PC-9 (cell line): ENCODE data around the gene PRKCH.

ENCODE experiments used
- EZH2 ChIP-seq: fragments of 200-600 bp; sonication (generic); IDR thresholded peaks from 2 replicates; pipeline ENCODE4 v1.8.0; 2017; ENCODE audit warnings: antibody characterized with exemption, low read depth
- TF ChIP-seq, protein P1 (sequence below): fragments of 200-600 bp; sonication (generic); conservative IDR thresholded peaks from 2 replicates; pipeline ENCODE4 v1.6.1; 2017; ENCODE audit warnings: mixed run types, antibody characterized with exemption, mild to moderate bottlenecking, moderate library complexity

DNA sequence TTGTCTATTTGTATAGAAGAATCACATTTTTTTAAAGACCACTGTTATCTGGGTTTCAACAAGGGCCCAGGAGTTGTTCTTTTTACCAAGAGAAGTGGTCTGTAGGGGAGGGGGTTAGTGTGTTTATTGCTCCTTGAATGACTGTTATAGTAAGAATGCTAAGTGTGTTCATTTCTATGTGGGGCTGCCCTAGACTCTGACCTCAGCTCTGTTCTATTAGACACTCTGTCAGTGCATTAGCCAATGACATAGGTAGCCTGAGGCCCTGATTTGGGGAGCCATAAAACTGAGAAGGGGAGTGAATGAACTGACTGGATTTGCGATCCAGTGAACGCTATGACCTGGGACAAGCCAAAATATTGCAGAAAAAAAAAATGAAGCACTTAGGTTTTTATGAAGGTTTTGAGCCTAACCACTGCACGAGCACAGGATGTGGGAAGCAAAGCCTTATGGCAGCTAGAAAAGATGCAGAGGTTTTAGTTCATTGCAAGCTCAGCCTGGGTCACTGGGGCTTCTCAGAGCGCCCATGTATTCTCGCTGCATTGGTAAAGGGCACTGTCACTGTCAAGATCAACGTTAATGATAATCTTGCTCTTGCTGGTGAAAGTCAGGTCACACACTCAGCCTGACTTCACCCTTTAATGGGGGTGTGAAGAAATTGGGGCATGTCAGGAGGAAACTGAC is 63.8 kb downstream of the PRKCH start:
- TF ChIP-seq, protein P1, sequence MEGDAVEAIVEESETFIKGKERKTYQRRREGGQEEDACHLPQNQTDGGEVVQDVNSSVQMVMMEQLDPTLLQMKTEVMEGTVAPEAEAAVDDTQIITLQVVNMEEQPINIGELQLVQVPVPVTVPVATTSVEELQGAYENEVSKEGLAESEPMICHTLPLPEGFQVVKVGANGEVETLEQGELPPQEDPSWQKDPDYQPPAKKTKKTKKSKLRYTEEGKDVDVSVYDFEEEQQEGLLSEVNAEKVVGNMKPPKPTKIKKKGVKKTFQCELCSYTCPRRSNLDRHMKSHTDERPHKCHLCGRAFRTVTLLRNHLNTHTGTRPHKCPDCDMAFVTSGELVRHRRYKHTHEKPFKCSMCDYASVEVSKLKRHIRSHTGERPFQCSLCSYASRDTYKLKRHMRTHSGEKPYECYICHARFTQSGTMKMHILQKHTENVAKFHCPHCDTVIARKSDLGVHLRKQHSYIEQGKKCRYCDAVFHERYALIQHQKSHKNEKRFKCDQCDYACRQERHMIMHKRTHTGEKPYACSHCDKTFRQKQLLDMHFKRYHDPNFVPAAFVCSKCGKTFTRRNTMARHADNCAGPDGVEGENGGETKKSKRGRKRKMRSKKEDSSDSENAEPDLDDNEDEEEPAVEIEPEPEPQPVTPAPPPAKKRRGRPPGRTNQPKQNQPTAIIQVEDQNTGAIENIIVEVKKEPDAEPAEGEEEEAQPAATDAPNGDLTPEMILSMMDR = no peak
- TF ChIP-seq EZH2 = no peak
